Measurements from ENCODE around the gene CAMSAP2. TPM values are rescaled to one million over a fixed set of nuclear protein-coding genes. Genes with fewer than 3 reads are reported as not detected.

CAMSAP2 gene
- total and polyA plus RNA-seq, 2 of the 8 experiments (the other 6 are each of a cell fraction or from before 2014, with no cell fraction given), result 4.2 to 27.6 TPM

DNA sequence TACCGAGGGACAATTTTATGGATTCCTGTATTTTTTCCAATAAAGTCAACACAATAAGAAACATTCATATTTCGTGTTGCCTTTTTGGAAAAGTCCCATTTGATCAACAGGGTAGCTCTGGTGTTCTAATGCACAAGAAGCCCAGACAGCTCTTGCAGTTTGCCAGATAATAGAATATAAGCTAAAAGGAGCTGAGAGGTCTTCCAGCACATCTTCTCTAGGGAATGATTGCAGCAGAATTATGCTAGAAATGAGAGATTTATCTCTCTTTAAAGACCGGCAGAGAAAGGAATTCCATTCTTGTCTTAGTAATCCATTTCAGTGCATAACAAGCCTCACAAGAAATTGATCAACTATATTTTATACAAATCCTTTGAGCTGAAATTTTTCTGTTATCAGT, 44.0 kb upstream of the CAMSAP2 start:
- ChIA-PET POLR2A (ENCODE audit: partially characterized antibody) (no interaction called here), CTCF (ENCODE audit: partially characterized antibody) (no interaction called here)
- no peaks in the 10 kb centered on the region for H3K79me2 ChIP-seq (ENCODE audit: control insufficient read depth in 1 of 2, insufficient read depth in 2 of 2, low read length in 2 of 2)
- H2BK20ac ChIP-seq (ENCODE audit: low read length), result no peak overlapping the region
- no peak overlapping the region for H3K23ac ChIP-seq (ENCODE audit: insufficient read length)
- no peak overlapping the region for H2BK15ac ChIP-seq (ENCODE audit: low read length)
- H2AK5ac ChIP-seq (ENCODE audit: low read depth, low read length), result no peak overlapping the region
- no peak overlapping the region for H3K18ac ChIP-seq (ENCODE audit: extremely low read depth, low read length)
- H4K91ac ChIP-seq (replicated peaks; ENCODE audit: insufficient read length, low read length), result no peak overlapping the region
- H3K36me3 ChIP-seq (ENCODE audit: control insufficient read depth in 2 of 4, insufficient read depth in 4 of 4, low read length in 3 of 4), result no peaks in the 10 kb centered on the region
- H2BK12ac ChIP-seq (ENCODE audit: low read depth, low read length), result no peak overlapping the region
- H3K4me2 ChIP-seq (ENCODE audit: insufficient read depth in 1 of 2, low read depth in 2 of 2, low read length in 2 of 2), result no peak overlapping the region
- no peak overlapping the region for H3K4ac ChIP-seq (replicated peaks; ENCODE audit: insufficient read length, low read depth, low read length)
- 88% methylated on average over 3 of the region's 3 CpGs; no CpG with 5 or more reads in 1 of the 2 experiments for WGBS, 2 experiments (ENCODE audit: extremely low coverage in 1 of 2, insufficient coverage in 1 of 2, insufficient read length in 1 of 2, insufficient replicate concordance in 2 of 2, low coverage in 1 of 2, low lambda C conversion rate in 2 of 2, missing lambda C conversion rate in 1 of 2)
- no peak overlapping the region for H2AFZ ChIP-seq (ENCODE audit: low read length)
- no peak overlapping the region for H3K56ac ChIP-seq (replicated peaks; ENCODE audit: insufficient read length, low read depth, low read length)
- H3K79me1 ChIP-seq (ENCODE audit: low read depth, low read length), result no peaks in the 10 kb centered on the region
- no peak overlapping the region for H3K9ac ChIP-seq (replicated peaks in 1 of 4; ENCODE audit: extremely low read depth in 1 of 4, low read depth in 3 of 4, low read length in 3 of 4)
- no peak overlapping the region for H3K27ac ChIP-seq (ENCODE audit: low read depth, low read length)
- no peak overlapping the region for H3K4me3 ChIP-seq (ENCODE audit: extremely low read depth in 1 of 4, insufficient read depth in 2 of 4, low read depth in 3 of 4, low read length in 4 of 4)
- no peaks in the 10 kb centered on the region; a peak in 1 of 7 replicates for H3K4me1 ChIP-seq (replicated peaks in 1 of 4; ENCODE audit: control insufficient read depth in 3 of 4, insufficient read depth in 4 of 4, low read length in 3 of 4)
- H3K14ac ChIP-seq (ENCODE audit: insufficient read length), result no peak overlapping the region
- H3K27me3 ChIP-seq (replicated peaks in 1 of 4; ENCODE audit: control insufficient read depth in 3 of 4, extremely low read depth in 1 of 4, insufficient read depth in 3 of 4, low read length in 3 of 4), result no peaks in the 10 kb centered on the region; a peak in 1 of 7 replicates
- no peak overlapping the region for H4K8ac ChIP-seq (ENCODE audit: extremely low read depth, insufficient read depth, low read length)
- H4K20me1 ChIP-seq (replicated peaks in 1 of 2; ENCODE audit: control insufficient read depth in 1 of 2, insufficient read depth in 2 of 2, low read length in 2 of 2), result no peaks in the 10 kb centered on the region
- H2BK120ac ChIP-seq (replicated peaks; ENCODE audit: low read depth, low read length), result no peak overlapping the region
- H4K5ac ChIP-seq (ENCODE audit: insufficient read length, low read depth, low read length), result no peak overlapping the region
- H3K23me2 ChIP-seq (ENCODE audit: low read depth, low read length), result no peaks in the 10 kb centered on the region
- H2BK5ac ChIP-seq (ENCODE audit: low read depth, low read length), result no peak overlapping the region
- DNase-seq (ENCODE audit: low read depth in 1 of 2, low spot score in 2 of 2) (no peak), FAIRE-seq (no peak)
- no peaks in the 10 kb centered on the region for H3K9me3 ChIP-seq (ENCODE audit: insufficient read depth in 2 of 2, low read depth in 1 of 2, low read length in 1 of 2)
- no peak for TF ChIP-seq CEBPB (IDR thresholded peaks at IDR 0.05; ENCODE audit: low read depth, low read length)
- TF ChIP-seq CTBP2 (IDR thresholded peaks at IDR 0.05; ENCODE audit: borderline replicate concordance, insufficient read depth, insufficient read length, low read length), result no peak
- TF ChIP-seq SIX5 (IDR thresholded peaks at IDR 0.05; ENCODE audit: low read depth, low read length), result no peak
- no peak for TF ChIP-seq SUZ12 (IDR thresholded peaks at IDR 0.05; ENCODE audit: low read length)
- TF ChIP-seq EP300 (IDR thresholded peaks at IDR 0.05; ENCODE audit: borderline replicate concordance in 1 of 2, low read depth in 2 of 2, low read length in 2 of 2), result no peak
- TF ChIP-seq CHD2 (IDR thresholded peaks at IDR 0.05; ENCODE audit: low read length), result no peak
- TF ChIP-seq CBX8 (IDR thresholded peaks at IDR 0.05; ENCODE audit: borderline replicate concordance, low read depth, low read length), result no peak
